Prostate gland (tissue), 2 donors: ENCODE results near the gene RDH13.

Source experiments
- CTCF ChIP-seq, 4 experiments: fragments of 200-600 bp in 2 of 4; fragments of 450-650 bp in 2 of 4; sonication (generic) in 2 of 4; IDR thresholded peaks; 1 replicate in 3 of 4; 2 replicates in 1 of 4; pipeline ENCODE4 v1.5.1; 2016 to 2019; ENCODE audit warnings: antibody characterized with exemption in 4 of 4, mild to moderate bottlenecking in 2 of 4, moderate library complexity in 2 of 4
- POLR2A ChIP-seq: fragments of 450-650 bp; IDR thresholded peaks from one replicate; pipeline ENCODE4 v1.6.1; 2016; ENCODE audit warnings: antibody characterized with exemption, mild to moderate bottlenecking
- POLR2AphosphoS5 ChIP-seq: sonication (generic); formaldehyde crosslinking; IDR thresholded peaks from one replicate; pipeline ENCODE4 v1.6.1; 2017; ENCODE audit warnings: antibody characterized with exemption

GRCh38 chr19:55056827-55057226 is 6.1 kb downstream of the RDH13 start:
- TF ChIP-seq CTCF (IDR thresholded peaks at IDR 0.05) (no peak), POLR2A (no peak), POLR2AphosphoS5 (no peak)
